HTERT RPE-1 (cell line): ENCODE measurements around the gene LRRC36.

Experiments used
- in situ Hi-C: fragments of 300-500 bp; cut with MboI; formaldehyde crosslinking; loops from 4 replicates; pipeline ENCODE4 v1.14.3; 2020; ENCODE audit warnings: low sequenced_read_pairs

Gene LRRC36

GRCh38 chr16:67291461-67291860, 35.2 kb upstream of the LRRC36 start:
- in situ Hi-C loops, result no loop called here

GRCh38 chr16:67294171-67294757, 32.4 kb upstream of the LRRC36 start:
- in situ Hi-C loops, result no loop called here

- in situ Hi-C loops, result no loop called here
Measured at GRCh38 chr16:67294938-67295361, 31.7 kb upstream of the LRRC36 start.

GRCh38 chr16:67296420-67296819, 30.2 kb upstream of the LRRC36 start:
- in situ Hi-C loops, result no loop called here

- in situ Hi-C loops, result no loop called here
Measured at GRCh38 chr16:67298277-67298676, 28.3 kb upstream of the LRRC36 start.

- in situ Hi-C loops, result no loop called here
Measured at GRCh38 chr16:67299269-67299668, 27.3 kb upstream of the LRRC36 start.

- in situ Hi-C loops, result no loop called here
Measured at GRCh38 chr16:67301080-67301782, 25.4 kb upstream of the LRRC36 start.

GRCh38 chr16:67302076-67302475, 24.5 kb upstream of the LRRC36 start:
- in situ Hi-C loops, result no loop called here

GRCh38 chr16:67302970-67303369, 23.6 kb upstream of the LRRC36 start:
- in situ Hi-C loops, result no loop called here

- in situ Hi-C loops, result no loop called here
Measured at GRCh38 chr16:67304020-67304419, 22.6 kb upstream of the LRRC36 start.

GRCh38 chr16:67305216-67306071, 21.2 kb upstream of the LRRC36 start:
- in situ Hi-C loops, result no loop called here

GRCh38 chr16:67310561-67310960, 16.1 kb upstream of the LRRC36 start:
- in situ Hi-C loops, result no loop called here

- in situ Hi-C loops, result no loop called here
Measured at GRCh38 chr16:67311607-67312488, 14.8 kb upstream of the LRRC36 start.

- in situ Hi-C loops, result no loop called here
Measured at GRCh38 chr16:67312719-67313118, 13.9 kb upstream of the LRRC36 start.

GRCh38 chr16:67317853-67318252, 8.8 kb upstream of the LRRC36 start:
- in situ Hi-C loops, result no loop called here

- in situ Hi-C loops, result no loop called here
Measured at GRCh38 chr16:67326115-67326471, 522 bp upstream of the LRRC36 start.

- in situ Hi-C loops, result no loop called here
Measured at GRCh38 chr16:67327743-67328142, 1.1 kb downstream of the LRRC36 start.

GRCh38 chr16:67329901-67330300, 3.3 kb downstream of the LRRC36 start:
- in situ Hi-C loops, result no loop called here

GRCh38 chr16:67333315-67333714, 6.7 kb downstream of the LRRC36 start:
- in situ Hi-C loops, result no loop called here

GRCh38 chr16:67336116-67336515, 9.5 kb downstream of the LRRC36 start:
- in situ Hi-C loops, result no loop called here

- in situ Hi-C loops, result no loop called here
Measured at GRCh38 chr16:67336648-67337047, 10.0 kb downstream of the LRRC36 start.
